Measurements from ENCODE around the gene SLC9A4. TPM values are rescaled to one million over a fixed set of nuclear protein-coding genes. Genes with fewer than 3 reads are reported as not detected.

SLC9A4 gene
- total and polyA plus RNA-seq, 9 of the 15 experiments (the other 6 are each of a cell fraction or from before 2014, with no cell fraction given) = 0.04 to 0.15 (median 0.04) TPM; not detected in 5

DNA sequence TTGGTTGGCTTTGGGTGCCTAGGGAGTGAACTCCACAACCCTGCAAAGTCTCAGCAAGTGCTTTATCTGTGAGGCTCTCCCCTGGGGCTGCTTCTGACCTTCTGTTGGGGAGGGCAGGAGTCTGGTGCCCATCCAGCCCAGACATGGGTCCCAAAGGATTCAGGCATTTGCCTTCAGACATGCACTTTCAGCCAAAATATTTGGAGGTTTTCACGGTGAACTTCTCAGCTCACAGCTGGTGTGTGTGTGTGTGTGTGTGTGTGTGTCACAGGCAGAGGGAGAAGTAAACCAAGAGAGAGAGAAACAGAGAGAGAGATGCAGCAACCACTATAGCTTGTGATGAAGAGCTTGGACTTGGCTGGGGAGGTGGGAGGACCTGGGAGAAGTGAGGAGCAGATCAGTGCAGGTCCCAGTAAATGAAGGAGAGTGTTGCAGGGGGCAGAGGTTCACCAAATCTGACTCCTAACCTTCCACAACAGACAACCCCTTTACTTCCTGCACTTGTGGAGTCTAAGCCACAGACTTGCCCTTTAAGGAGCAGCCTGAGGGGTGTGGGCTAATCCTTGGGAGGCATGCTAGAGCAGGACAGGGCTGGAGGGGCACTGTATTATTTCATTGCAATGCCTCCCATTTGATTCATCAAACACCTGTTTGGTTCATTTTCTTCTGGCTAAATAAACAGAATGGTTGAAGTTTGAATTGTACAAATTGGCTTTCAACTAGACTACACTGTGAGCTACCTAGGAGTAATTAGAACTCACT, 14.1 kb downstream of the SLC9A4 start (continued):
- TF ChIP-seq, protein P1, sequence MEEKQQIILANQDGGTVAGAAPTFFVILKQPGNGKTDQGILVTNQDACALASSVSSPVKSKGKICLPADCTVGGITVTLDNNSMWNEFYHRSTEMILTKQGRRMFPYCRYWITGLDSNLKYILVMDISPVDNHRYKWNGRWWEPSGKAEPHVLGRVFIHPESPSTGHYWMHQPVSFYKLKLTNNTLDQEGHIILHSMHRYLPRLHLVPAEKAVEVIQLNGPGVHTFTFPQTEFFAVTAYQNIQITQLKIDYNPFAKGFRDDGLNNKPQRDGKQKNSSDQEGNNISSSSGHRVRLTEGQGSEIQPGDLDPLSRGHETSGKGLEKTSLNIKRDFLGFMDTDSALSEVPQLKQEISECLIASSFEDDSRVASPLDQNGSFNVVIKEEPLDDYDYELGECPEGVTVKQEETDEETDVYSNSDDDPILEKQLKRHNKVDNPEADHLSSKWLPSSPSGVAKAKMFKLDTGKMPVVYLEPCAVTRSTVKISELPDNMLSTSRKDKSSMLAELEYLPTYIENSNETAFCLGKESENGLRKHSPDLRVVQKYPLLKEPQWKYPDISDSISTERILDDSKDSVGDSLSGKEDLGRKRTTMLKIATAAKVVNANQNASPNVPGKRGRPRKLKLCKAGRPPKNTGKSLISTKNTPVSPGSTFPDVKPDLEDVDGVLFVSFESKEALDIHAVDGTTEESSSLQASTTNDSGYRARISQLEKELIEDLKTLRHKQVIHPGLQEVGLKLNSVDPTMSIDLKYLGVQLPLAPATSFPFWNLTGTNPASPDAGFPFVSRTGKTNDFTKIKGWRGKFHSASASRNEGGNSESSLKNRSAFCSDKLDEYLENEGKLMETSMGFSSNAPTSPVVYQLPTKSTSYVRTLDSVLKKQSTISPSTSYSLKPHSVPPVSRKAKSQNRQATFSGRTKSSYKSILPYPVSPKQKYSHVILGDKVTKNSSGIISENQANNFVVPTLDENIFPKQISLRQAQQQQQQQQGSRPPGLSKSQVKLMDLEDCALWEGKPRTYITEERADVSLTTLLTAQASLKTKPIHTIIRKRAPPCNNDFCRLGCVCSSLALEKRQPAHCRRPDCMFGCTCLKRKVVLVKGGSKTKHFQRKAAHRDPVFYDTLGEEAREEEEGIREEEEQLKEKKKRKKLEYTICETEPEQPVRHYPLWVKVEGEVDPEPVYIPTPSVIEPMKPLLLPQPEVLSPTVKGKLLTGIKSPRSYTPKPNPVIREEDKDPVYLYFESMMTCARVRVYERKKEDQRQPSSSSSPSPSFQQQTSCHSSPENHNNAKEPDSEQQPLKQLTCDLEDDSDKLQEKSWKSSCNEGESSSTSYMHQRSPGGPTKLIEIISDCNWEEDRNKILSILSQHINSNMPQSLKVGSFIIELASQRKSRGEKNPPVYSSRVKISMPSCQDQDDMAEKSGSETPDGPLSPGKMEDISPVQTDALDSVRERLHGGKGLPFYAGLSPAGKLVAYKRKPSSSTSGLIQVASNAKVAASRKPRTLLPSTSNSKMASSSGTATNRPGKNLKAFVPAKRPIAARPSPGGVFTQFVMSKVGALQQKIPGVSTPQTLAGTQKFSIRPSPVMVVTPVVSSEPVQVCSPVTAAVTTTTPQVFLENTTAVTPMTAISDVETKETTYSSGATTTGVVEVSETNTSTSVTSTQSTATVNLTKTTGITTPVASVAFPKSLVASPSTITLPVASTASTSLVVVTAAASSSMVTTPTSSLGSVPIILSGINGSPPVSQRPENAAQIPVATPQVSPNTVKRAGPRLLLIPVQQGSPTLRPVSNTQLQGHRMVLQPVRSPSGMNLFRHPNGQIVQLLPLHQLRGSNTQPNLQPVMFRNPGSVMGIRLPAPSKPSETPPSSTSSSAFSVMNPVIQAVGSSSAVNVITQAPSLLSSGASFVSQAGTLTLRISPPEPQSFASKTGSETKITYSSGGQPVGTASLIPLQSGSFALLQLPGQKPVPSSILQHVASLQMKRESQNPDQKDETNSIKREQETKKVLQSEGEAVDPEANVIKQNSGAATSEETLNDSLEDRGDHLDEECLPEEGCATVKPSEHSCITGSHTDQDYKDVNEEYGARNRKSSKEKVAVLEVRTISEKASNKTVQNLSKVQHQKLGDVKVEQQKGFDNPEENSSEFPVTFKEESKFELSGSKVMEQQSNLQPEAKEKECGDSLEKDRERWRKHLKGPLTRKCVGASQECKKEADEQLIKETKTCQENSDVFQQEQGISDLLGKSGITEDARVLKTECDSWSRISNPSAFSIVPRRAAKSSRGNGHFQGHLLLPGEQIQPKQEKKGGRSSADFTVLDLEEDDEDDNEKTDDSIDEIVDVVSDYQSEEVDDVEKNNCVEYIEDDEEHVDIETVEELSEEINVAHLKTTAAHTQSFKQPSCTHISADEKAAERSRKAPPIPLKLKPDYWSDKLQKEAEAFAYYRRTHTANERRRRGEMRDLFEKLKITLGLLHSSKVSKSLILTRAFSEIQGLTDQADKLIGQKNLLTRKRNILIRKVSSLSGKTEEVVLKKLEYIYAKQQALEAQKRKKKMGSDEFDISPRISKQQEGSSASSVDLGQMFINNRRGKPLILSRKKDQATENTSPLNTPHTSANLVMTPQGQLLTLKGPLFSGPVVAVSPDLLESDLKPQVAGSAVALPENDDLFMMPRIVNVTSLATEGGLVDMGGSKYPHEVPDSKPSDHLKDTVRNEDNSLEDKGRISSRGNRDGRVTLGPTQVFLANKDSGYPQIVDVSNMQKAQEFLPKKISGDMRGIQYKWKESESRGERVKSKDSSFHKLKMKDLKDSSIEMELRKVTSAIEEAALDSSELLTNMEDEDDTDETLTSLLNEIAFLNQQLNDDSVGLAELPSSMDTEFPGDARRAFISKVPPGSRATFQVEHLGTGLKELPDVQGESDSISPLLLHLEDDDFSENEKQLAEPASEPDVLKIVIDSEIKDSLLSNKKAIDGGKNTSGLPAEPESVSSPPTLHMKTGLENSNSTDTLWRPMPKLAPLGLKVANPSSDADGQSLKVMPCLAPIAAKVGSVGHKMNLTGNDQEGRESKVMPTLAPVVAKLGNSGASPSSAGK (IDR thresholded peaks at IDR 0.05) = no peak
- TF ChIP-seq ZNF445 (CRISPR knock-in tag; IDR thresholded peaks at IDR 0.05; ENCODE audit: low read depth) = no peak
- TF ChIP-seq SNRNP70 (optimal IDR thresholded peaks at IDR 0.05; ENCODE audit: low read depth, low read length) = no peak

All from K562 (cell line).